ENCODE data around the gene SLC8A1. TPM values are rescaled to one million over a fixed set of nuclear protein-coding genes. Genes with fewer than 3 reads are reported as not detected.

Gene SLC8A1
- total RNA-seq, 6 donors from 2014 or later = 21.8 to 58.6 (median 25.3) TPM

DNA sequence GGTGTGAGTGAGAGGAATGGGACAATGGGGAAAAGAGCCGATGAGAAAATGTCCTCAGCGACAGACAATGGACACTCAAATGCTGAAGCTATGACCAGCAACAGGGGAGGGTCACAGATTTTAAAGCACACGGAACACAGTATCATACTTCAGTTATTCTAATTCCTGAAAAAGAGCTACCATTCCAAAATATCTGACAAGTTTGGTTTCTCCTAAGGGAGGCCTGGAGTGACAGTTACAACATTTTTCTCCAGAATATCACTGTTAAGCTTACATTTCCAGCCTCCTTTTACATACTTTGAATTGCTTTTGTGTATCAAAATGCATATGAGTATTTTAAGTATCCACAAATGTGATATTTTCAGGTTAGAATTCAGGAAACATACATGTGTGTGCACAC is 351.2 kb downstream of the SLC8A1 start:
- Histone ChIP-seq H3K4me1 (no peaks in the 10 kb centered on the region), H3K4me3 (no peak overlapping the region), H3K27ac (no peak overlapping the region), H3K27me3 (no peaks in the 10 kb centered on the region), H3K9me3 (no peaks in the 10 kb centered on the region), H3K36me3 (no peaks in the 10 kb centered on the region)
- TF ChIP-seq POLR2AphosphoS5 (IDR thresholded peaks at IDR 0.05) (no peak), EP300 (IDR thresholded peaks at IDR 0.05) (no peak), POLR2A (IDR thresholded peaks at IDR 0.05) (no peak)
- TF ChIP-seq, protein P1, sequence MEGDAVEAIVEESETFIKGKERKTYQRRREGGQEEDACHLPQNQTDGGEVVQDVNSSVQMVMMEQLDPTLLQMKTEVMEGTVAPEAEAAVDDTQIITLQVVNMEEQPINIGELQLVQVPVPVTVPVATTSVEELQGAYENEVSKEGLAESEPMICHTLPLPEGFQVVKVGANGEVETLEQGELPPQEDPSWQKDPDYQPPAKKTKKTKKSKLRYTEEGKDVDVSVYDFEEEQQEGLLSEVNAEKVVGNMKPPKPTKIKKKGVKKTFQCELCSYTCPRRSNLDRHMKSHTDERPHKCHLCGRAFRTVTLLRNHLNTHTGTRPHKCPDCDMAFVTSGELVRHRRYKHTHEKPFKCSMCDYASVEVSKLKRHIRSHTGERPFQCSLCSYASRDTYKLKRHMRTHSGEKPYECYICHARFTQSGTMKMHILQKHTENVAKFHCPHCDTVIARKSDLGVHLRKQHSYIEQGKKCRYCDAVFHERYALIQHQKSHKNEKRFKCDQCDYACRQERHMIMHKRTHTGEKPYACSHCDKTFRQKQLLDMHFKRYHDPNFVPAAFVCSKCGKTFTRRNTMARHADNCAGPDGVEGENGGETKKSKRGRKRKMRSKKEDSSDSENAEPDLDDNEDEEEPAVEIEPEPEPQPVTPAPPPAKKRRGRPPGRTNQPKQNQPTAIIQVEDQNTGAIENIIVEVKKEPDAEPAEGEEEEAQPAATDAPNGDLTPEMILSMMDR (IDR thresholded peaks at IDR 0.05) = no peak
- ATAC-seq (ENCODE audit: low FRiP score in 2 of 2) = no peak
- no peak for DNase-seq
- WGBS, 2 donors = 89 to 94% methylated on average over 3 of the region's 3 CpGs

DNA sequence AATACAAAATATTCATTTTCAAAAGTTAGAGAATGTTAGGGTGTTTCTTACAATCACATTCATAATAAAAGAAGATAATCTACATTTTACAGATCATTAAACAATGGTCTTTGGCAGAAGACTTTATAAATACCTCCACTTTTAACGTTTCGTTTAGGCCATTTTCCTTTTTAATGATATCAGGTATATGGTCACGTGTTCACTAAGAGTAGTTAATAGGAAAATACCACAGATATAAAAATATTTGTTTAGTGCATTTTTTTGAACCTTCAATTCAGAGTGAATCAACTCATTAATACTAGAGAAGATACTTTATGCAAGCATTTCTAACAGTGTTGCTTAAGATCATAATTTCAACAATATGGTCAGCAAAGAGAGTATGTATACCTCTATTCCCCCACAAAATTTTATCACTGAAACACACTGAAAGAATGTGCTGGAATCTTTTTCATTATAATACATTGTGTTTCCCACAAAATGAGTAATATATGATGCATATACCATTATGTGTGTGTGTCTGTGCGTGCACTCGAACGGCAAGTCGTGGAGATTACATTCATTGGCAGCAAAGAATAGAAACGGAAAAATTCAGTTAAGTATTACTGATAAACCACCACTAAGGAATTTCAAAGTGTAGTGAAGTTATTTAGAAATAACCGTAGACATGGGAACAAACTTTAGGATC is 353.0 kb downstream of the SLC8A1 start:
- no peak for DNase-seq

DNA sequence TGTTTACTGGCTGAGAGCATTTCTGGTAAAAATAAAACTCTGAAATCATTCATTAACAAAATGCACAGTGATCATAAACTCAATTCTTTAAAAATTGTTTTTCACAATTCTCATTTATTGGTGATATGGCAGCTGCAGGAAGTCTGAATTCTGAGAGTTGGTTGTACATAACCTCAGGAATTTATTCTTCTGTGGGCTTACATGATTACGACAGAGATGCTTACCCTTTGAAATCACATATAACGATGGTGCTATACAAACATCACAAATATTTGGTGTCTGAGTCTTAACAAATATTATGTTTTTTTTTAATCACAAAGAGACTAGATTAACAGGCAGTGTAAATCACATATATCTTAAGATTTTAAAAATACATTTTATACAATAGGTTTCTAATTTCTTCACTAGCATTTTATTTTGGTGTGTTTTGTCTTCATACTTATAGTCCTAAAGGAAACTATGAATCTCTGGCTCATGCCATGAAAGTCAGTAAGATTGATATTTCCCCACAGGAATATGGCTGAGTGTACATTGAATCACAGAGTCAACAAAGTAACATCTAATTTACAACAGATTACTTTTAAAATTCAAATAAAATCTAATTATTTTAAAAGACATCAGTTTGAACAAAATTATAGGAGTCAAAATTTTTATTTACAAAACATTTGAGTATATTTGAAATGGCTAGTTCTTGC is 354.1 kb downstream of the SLC8A1 start:
- no peak for DNase-seq
- H3K36me3 ChIP-seq = no peaks in the 10 kb centered on the region

More for the DNA sequence above, 353.0 kb downstream of the SLC8A1 start:
- TF ChIP-seq, protein P1 (IDR thresholded peaks at IDR 0.05) = no peak
- TF ChIP-seq POLR2AphosphoS5 (IDR thresholded peaks at IDR 0.05) = no peak
- no peak for TF ChIP-seq EP300 (IDR thresholded peaks at IDR 0.05)
- no peak for TF ChIP-seq POLR2A (IDR thresholded peaks at IDR 0.05)
- Histone ChIP-seq H3K36me3 (no peaks in the 10 kb centered on the region), H3K27ac (no peak overlapping the region), H3K9me3 (no peaks in the 10 kb centered on the region), H3K27me3 (no peaks in the 10 kb centered on the region), H3K4me1 (no peaks in the 10 kb centered on the region), H3K4me3 (no peak overlapping the region)
- 79 to 93% methylated on average over 9 of the region's 9 CpGs for WGBS, 2 donors
- no peak for ATAC-seq (ENCODE audit: low FRiP score in 2 of 2)

DNA sequence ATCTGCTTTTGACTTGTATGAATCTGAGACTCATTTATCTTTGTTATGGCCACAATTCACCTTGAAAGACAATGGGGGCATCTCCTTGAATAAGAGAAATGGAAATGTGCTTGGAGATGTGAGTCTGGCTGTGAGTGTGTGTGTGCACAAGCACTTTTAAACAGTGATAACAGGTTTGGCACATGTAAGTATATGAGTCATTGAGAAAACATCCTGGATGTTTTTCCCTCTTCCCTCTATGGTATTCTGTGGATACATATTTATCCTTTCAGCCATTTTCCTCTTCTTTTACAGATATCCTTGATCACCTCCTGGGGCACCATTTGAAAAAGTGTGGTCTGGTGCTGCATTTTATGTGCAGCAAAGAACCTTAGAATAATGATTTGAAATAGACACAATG is 355.5 kb downstream of the SLC8A1 start:
- no peaks in the 10 kb centered on the region for H3K27me3 ChIP-seq
- H3K9me3 ChIP-seq = no peaks in the 10 kb centered on the region
- no peaks in the 10 kb centered on the region for H3K4me1 ChIP-seq
- ATAC-seq (ENCODE audit: low FRiP score in 2 of 2) (no peak), DNase-seq (no peak)
- H3K4me3 ChIP-seq = no peak overlapping the region
- no peak overlapping the region for H3K27ac ChIP-seq
- H3K36me3 ChIP-seq = no peaks in the 10 kb centered on the region
- TF ChIP-seq EP300 (IDR thresholded peaks at IDR 0.05) (no peak), POLR2A (IDR thresholded peaks at IDR 0.05) (no peak), POLR2AphosphoS5 (IDR thresholded peaks at IDR 0.05) (no peak)
- TF ChIP-seq, protein P1 (IDR thresholded peaks at IDR 0.05) = no peak

More for the DNA sequence above, 354.1 kb downstream of the SLC8A1 start:
- TF ChIP-seq, protein P1 (IDR thresholded peaks at IDR 0.05) = no peak
- 67 to 69% methylated on average over 2 of the region's 2 CpGs for WGBS, 2 donors
- no peaks in the 10 kb centered on the region for H3K9me3 ChIP-seq
- no peaks in the 10 kb centered on the region for H3K27me3 ChIP-seq
- H3K4me1 ChIP-seq = no peaks in the 10 kb centered on the region
- no peak overlapping the region for H3K27ac ChIP-seq
- H3K4me3 ChIP-seq = no peak overlapping the region
- no peak for ATAC-seq (ENCODE audit: low FRiP score in 2 of 2)

DNA sequence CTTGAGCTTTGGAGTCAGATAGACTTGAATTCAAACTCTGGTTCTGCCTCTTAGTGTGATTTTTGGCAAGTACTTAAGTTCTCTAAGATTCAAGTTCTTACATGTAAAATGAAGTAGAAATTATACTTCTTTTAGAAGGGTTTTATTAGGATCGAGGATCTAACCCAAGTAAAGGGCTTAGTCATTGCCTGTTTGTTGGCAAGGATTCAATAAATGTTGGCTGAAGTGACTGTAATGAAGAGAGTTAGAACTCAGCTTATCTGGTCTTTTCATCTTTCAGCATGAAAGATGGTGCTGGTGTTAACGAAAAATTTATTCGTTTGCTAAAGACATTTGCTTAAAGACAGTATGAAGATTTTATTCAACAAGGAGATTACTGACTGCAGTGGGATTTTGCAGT is 356.9 kb downstream of the SLC8A1 start:
- WGBS, 2 donors = 35 to 43% methylated on average over 3 of the region's 3 CpGs
- no peaks in the 10 kb centered on the region for H3K27me3 ChIP-seq
- TF ChIP-seq EP300 (IDR thresholded peaks at IDR 0.05) (no peak), POLR2A (IDR thresholded peaks at IDR 0.05) (no peak), POLR2AphosphoS5 (IDR thresholded peaks at IDR 0.05) (no peak)
- TF ChIP-seq, protein P1 (IDR thresholded peaks at IDR 0.05) = no peak
- H3K27ac ChIP-seq = no peak overlapping the region
- H3K9me3 ChIP-seq = no peaks in the 10 kb centered on the region
- no peaks in the 10 kb centered on the region for H3K4me1 ChIP-seq
- ATAC-seq (ENCODE audit: low FRiP score in 2 of 2) (no peak), DNase-seq (no peak)
- no peaks in the 10 kb centered on the region for H3K36me3 ChIP-seq
- no peak overlapping the region for H3K4me3 ChIP-seq

All from upper lobe of left lung (tissue), 6 donors.